NCI-H2107 (cell line): ENCODE results near the gene CERS6.
"Not testable (repeated sequence)": the region's sequence is repeated elsewhere in the genome, so short reads cannot be mapped to it uniquely, and the experiment has no call there.

Source experiments
- DNase-seq: peaks from one replicate; lab custom pipeline; 2025; lab: John Stamatoyannopoulos, UW

Gene CERS6

DNA sequence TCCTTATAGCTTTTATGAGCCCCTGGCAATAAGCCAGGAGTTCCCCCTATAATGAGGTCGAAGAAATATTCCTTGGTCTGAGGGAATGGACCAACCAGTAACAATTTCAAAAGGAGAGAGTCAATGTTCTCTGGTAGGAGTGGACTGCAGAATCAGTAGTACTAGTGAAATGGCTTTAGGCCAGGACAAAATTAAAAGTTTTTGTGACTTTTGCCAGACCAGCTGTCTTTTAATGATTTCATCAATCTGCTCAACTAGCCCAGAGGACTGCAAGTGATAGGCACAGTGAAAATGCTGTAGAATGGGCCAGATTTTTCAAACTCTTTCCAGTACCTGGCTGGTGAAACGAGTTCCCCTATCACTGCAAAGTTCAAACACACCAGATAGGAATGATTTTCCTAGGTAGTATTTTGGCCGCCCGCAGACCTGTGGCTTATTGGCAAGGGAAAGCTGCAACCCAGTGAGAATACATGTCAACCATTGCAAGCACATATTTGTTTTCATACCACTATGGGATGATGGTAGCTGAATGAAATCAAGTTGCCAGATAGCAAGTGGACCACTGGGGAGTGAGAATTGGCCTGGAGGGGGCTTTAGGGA is 45.5 kb downstream of the CERS6 start:
- DNase-seq, result no peak

- not testable (repeated sequence) for DNase-seq
Observed at GRCh38 chr2:168502852-168503251, 46.8 kb downstream of the CERS6 start.

DNA sequence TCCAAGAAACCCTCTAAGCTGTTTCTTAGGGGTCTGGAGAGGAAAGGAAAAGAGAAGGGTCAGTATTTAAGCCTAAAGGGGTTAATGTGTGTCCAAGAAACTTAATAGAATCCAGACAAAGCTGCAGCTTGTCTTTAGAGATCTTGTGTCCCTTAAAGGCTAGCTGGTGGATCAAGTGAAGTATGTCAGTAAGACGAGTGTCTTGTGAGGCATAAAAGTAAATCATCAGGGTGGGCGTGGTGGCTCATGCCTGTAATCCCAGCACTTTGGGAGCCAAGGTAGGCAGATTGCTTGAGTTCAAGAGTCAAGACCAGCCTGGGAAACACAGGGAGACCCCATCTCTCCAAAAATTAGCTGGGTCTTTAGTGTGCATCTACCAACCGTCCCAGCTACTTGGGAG is 47.8 kb downstream of the CERS6 start:
- no peak for DNase-seq

GRCh38 chr2:168504323-168504722 is 48.3 kb downstream of the CERS6 start:
- no peak for DNase-seq

- DNase-seq, result no peak
Observed at GRCh38 chr2:168510125-168510756, 54.2 kb downstream of the CERS6 start.

DNA sequence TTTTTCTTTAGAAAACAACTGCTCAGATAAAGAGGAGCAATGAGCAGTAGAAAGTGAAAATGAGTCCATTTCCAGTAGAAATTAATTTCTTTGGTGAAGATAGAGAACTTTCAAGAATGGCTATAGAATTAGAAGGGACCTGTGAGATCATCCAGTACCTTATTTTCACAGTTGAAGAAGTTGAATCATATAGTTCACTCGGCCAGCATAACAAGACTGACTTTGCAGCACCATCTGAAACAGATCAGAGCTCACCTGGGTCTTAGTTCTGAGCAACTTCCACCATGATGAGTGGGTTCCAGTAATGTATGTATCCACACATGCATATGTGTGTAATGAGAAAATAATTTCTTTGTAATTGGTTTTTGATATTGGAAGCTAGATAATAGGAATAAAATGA is 58.6 kb downstream of the CERS6 start:
- DNase-seq, result no peak

DNA sequence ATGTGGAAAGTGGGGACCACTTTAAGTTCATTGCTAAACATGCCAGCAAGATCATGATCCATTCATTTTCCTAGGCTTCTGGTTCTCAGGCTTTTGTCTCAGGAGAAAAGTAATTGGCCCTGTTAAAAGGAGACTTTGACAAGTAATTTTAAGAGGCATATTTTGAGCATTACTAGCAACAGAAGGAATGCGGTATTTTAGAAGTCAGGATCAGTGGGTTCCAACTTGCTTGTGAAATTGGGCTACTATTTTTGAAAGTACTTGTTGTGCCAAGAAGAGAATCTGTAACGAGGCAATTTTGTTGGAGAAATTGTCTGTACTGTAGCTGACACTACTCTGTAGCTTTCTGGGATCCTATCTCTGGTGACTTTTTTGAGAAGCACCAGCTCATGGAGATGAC is 59.4 kb downstream of the CERS6 start:
- DNase-seq, result no peak

- DNase-seq, result no peak
Observed at GRCh38 chr2:168517816-168518215, 61.7 kb downstream of the CERS6 start.

DNA sequence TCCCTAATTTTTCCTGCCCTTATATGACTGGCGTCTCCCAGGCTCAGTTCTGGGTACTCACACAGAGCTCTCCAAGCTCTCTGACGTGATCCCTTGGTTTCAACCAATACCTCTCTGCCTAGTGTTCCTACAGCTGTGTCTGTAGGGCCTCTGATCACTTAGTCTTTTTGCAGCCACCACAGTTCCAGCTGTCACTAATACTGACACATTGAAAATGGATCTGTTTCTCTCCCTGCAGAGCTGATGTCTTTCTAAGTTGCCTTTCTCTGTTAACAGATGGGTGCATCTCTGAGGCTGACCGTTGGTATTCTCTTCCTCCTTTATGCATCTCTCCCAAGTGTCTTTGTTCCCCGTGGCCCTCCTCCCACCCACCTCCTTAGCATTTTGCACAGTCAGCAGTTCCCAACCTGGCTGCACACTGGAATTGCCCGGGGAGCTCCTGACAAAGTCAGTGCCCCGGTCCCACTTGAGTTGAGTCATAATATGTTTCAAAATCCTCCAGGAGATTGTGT is 62.5 kb downstream of the CERS6 start:
- DNase-seq, result no peak

DNA sequence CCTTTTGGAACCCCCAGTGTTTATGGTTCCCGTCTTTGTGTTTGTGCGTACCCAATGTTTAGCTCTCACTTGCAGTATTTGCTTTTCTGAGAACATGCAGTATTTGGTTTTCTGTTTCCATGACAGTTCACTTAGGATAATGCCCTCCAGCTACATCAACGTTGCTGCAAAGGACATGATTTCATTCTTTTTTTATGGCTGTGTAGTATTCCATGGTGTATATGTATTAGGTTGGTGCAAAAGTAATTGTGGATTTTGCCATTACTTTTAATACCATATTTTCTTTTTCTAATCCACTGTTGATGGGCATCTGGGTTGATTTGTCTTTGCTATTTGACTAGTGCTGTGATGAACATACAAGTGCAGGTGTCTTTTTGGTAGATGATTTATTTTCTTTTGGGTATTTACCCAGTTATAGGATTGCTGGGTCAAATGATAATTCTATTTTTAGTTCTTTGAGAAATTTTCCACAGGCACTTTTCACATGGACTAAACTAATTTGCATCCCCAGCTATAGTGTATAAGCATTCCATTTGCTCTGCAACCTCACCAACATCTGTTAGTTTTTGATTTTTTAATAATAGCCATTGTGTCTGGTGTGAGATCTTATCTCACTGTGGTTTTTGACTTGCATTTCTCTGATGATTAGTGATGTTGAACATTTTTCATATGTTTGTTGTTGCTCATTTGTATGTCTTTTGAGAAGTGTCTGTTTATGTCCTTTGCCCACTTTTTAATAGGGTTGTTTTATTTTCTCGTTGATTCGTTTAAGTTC is 63.6 kb downstream of the CERS6 start:
- DNase-seq, result no peak

DNA sequence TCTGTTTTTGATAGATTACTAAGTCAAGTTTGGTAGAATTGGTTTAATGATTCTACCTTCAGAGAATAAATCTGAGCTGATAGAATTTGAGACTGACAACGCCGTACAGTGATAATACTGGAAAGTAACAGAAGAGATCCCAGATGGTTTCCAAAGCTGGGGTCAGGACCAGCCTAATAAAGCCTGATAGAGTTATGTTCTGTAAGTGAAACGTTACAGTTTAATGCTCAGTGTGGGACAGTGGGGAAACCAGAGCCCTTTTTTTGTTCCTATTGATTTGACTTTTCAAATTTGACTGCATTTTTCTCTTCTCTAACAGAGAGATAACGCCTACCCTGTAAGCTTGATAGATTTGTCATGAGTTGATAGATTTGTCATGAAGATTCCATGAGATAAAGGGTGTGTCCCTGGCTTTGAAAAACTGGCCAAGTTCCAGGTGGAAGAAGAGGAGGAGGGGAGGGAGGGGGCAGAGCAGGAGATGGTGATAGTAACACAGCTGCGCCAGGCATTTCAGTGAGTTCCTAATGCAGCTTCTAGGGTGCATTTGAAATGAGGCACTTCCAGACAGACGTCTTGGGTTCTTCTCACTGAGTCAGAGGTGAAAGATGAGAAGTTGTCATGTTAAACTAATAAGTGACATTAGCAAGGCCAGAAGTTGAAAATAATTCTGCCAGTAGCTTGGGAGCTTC is 65.1 kb downstream of the CERS6 start:
- no peak for DNase-seq

GRCh38 chr2:168522446-168522845 is 66.4 kb downstream of the CERS6 start:
- DNase-seq, result no peak

- DNase-seq, result no peak
Observed at GRCh38 chr2:168524005-168524404, 67.9 kb downstream of the CERS6 start.

DNA sequence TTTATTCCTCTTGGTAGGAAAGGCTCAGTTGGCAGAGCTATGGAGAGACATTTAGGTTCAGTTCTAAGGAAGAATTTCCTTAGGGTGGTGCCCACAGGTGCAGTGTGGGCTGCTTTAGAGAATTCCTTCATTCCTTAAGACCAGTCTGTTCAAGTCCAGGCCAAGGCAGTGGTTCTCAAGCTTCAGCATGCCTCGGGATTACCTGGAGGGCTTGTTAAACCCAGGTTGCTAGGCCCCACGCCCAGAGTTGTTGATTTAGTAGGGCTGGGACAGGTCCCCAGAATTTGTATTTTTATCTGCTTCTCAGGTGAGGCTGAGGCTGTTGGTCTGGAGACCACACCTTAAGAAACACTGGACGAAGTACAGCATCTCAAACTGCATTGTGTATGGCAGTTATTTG is 68.9 kb downstream of the CERS6 start:
- DNase-seq, result no peak

DNA sequence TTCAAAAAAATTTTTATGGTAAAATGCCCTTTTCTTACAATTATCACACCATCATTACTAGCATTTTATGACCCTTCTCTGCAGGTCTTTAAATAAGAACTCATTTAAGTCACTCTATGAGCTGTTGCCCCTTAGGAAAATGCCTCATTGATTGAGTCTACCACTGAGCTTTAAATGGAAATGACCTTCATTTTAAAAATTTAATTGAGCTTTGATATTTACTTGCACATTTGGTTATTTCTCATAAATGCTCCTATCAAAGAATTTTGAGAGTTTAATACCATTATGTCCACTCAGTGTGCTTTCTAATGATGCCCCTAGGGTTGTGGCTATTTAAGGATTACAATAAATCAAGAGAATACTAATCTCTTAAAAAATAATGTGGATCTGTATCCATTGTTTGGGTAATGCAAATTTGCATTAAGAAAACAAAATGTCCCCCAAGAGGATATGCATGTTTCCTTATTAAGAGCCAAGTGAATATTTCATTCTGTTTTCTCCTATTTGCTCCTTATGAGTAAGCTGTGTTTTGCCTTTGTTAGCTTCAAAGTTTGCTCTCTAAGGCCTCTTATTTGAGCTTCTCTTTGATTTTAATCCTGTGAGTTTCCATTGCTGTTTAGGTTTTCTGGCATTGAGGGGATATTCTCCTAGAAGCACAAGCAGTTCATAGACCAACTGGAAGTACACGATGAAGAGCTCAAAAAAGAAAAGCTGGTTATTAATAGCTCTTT is 69.8 kb downstream of the CERS6 start:
- DNase-seq, result no peak

- DNase-seq, result no peak
Observed at GRCh38 chr2:168526641-168527040, 70.6 kb downstream of the CERS6 start.

DNA sequence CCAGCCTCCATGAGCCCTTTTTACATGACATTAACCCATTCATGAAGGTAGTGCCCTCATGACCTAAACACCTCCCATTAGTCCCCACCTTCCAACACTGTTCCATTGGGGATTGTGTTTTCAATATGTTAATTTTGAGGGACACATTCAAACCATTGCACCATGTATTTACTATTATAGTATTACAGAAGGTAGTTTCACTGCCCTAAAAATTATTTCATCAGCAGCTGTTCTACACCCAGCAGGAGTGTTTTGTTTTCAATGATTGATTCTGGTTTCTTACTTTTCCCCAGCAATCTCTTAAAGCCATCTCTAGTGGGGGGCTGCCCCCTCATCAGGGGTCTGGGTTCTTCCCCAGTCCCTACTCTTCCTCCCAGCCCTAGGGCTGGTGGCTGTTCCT is 71.9 kb downstream of the CERS6 start:
- no peak for DNase-seq

DNA sequence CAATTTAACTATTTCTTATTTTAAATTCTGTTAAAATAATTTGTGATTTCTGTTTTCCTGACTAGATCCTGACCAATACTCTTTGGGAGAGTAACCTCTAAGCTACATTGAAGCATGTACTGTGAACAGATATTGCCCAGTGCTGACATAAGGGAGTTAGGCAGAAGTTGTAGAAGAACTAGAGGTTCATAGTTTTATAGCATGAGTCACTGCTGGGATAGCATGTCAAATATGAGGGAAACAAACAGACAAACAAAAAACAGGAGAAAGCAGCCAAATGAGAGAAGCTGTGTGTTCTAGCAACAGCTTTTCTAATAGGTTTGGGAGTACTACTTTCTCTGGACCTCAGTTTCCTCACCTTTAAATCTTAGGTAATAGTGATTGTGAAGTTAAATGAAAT is 72.4 kb downstream of the CERS6 start:
- DNase-seq, result no peak

DNA sequence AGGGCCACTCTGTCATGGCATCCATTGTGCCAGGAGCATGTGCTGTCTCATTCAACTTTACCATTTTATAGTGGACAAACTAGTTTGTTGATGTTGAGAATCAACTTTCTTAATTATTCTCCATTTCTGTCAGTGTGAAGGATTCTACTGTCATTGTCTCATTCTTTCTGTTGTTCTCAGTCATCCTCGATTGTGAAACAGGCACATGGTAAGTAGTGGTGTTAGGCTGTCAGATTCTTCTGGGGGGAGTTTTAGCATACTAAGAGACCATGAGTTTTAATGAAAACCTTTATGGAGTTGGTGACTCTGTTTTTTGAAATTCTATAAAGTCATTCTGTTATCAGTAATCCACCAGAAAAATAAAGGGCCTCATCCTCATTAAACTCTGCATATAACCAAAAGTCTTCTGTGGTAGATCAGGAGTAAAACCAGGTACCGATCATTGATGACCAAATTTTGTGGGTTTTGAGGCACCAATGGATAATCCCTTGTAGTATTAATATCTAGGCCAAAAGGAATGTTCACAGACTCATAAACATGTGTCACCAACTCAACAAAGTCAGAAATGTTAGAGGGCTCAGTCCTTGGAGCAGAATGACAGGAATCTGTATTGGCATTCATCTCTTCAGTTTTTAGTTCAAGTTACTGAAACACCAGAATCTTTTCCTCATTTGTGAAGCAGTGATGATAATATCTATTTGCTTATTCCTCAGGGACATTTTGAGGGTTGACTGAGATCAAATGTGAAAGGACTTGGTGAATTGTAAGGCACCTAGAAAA is 73.2 kb downstream of the CERS6 start:
- no peak for DNase-seq

GRCh38 chr2:168529900-168530561 is 74.0 kb downstream of the CERS6 start:
- DNase-seq, result no peak
